Measurements from ENCODE around the gene LY6G6F.

Gene LY6G6F

DNA sequence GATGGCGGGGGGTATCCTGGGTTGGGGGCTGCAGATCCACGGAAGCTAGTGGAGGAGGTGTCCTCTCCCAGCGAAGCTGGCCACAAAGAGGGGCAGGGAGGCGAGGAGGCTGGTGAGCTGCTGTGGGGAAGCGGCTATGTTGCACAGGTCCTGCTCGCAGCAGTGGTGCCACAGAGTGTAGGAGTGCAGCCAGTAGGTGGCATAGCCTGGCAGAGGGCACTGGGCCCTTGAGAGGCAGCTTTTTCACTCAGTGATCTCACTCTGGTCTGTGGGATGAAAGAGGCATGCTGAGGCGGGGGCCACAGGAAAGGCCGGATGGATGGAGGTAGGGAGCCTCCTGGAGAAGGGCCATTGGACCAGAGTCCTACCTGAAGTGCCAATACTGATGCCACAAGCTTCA is 5.6 kb downstream of the LY6G6F start:
- no peaks in the 10 kb centered on the region for H3K9me3 ChIP-seq (ENCODE audit: insufficient read depth, low read length)
- H2AFZ ChIP-seq (ENCODE audit: low read depth, low read length, severe bottlenecking), result no peak overlapping the region
- H4K20me1 ChIP-seq (ENCODE audit: low read depth, low read length), result no peaks in the 10 kb centered on the region
- H3K27ac ChIP-seq (ENCODE audit: low read depth, low read length), result no peak overlapping the region
- H3K36me3 ChIP-seq (ENCODE audit: low read length), result no peaks in the 10 kb centered on the region
- H3K4me2 ChIP-seq (ENCODE audit: low read depth, low read length, poor library complexity, severe bottlenecking), result no peak overlapping the region
- no peak overlapping the region for H3K4me3 ChIP-seq (ENCODE audit: insufficient read depth, low read length, poor library complexity, severe bottlenecking)
- no peak overlapping the region for H3K9ac ChIP-seq (ENCODE audit: low read length)
- H3K79me2 ChIP-seq (ENCODE audit: insufficient read depth, low read length), result no peaks in the 10 kb centered on the region
- H3K27me3 ChIP-seq (ENCODE audit: low read length), result no peaks in the 10 kb centered on the region
- TF ChIP-seq, protein P1, sequence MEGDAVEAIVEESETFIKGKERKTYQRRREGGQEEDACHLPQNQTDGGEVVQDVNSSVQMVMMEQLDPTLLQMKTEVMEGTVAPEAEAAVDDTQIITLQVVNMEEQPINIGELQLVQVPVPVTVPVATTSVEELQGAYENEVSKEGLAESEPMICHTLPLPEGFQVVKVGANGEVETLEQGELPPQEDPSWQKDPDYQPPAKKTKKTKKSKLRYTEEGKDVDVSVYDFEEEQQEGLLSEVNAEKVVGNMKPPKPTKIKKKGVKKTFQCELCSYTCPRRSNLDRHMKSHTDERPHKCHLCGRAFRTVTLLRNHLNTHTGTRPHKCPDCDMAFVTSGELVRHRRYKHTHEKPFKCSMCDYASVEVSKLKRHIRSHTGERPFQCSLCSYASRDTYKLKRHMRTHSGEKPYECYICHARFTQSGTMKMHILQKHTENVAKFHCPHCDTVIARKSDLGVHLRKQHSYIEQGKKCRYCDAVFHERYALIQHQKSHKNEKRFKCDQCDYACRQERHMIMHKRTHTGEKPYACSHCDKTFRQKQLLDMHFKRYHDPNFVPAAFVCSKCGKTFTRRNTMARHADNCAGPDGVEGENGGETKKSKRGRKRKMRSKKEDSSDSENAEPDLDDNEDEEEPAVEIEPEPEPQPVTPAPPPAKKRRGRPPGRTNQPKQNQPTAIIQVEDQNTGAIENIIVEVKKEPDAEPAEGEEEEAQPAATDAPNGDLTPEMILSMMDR (IDR thresholded peaks at IDR 0.05; ENCODE audit: insufficient read depth, low read length, poor library complexity, severe bottlenecking), result peak; percentile 53
- TF ChIP-seq EZH2phosphoT487 (conservative IDR thresholded peaks at IDR 0.05; ENCODE audit: low read length), result no peak
- no peaks in the 10 kb centered on the region for H3K9me2 ChIP-seq (replicated peaks; ENCODE audit: insufficient read depth, low read length)
- H3F3A ChIP-seq (ENCODE audit: insufficient read depth), result no peaks in the 10 kb centered on the region

DNA sequence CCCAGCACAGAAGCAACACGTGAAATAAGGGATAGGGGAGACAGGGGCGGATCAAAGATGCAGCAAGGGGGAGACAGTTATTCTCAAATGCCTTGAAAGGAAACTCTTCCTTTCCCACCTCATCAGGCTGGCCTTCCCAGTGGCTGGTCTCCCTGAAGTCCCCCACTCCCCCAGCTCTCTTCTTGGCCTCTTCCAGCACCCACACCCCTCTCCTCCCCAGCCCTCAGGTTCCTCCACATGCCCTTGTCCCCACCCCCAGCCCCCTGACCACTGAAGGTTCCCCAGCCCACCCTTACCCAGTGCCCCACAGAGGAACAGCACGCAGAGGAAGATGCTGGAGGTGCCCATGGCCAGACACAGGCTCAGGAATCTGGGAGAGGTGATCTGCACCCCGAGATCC is 6.8 kb downstream of the LY6G6F start:
- Histone ChIP-seq H3K27ac (ENCODE audit: low read depth, low read length) (no peak overlapping the region), H3K9me2 (replicated peaks; ENCODE audit: insufficient read depth, low read length) (no peaks in the 10 kb centered on the region), H3K36me3 (ENCODE audit: low read length) (no peaks in the 10 kb centered on the region), H3K4me2 (ENCODE audit: low read depth, low read length, poor library complexity, severe bottlenecking) (no peak overlapping the region), H3K79me2 (ENCODE audit: insufficient read depth, low read length) (no peaks in the 10 kb centered on the region), H3F3A (ENCODE audit: insufficient read depth) (no peaks in the 10 kb centered on the region), H3K4me3 (ENCODE audit: insufficient read depth, low read length, poor library complexity, severe bottlenecking) (no peak overlapping the region), H3K27me3 (ENCODE audit: low read length) (no peaks in the 10 kb centered on the region), H3K9ac (ENCODE audit: low read length) (no peak overlapping the region), H3K9me3 (ENCODE audit: insufficient read depth, low read length) (no peaks in the 10 kb centered on the region), H2AFZ (ENCODE audit: low read depth, low read length, severe bottlenecking) (no peak overlapping the region), H4K20me1 (ENCODE audit: low read depth, low read length) (no peaks in the 10 kb centered on the region)
- TF ChIP-seq, protein P1 (IDR thresholded peaks at IDR 0.05; ENCODE audit: insufficient read depth, low read length, poor library complexity, severe bottlenecking), result no peak
- no peak for TF ChIP-seq EZH2phosphoT487 (conservative IDR thresholded peaks at IDR 0.05; ENCODE audit: low read length)

DNA sequence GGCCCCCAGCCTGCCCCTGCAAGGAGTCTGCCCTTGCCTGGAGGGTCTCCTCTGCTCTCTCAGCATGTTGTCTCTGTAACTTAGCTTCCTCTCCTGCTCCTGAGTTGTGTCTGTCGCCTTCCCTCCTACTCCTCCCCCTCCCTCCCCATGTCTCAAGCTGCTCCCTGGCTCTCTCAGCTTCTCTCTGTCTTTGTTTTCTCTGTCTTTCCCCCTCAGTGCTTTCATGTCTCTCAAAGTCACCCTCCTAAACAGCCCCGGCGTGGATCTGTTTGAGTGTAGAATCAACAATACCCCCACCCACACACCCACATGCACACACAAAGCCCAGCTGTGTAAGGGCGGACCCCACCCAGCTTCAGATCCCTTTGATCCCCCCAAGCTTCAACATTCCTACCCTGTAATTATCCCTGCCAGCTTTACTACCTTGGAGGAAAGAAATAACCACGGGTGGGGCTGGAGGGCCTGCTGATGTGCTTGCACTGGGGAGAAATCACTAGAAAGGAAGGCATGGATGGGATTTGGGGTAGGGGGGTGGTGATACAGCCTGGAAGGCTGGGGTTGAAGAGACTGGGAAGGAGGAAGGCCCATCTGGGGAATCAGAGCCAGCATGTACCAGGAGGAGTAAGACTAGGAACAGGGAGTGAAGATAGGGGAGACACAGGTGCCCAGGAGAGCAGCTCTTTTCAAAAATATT is 7.5 kb downstream of the LY6G6F start:
- Histone ChIP-seq H3K9ac (ENCODE audit: low read length) (no peak overlapping the region), H3K9me3 (ENCODE audit: insufficient read depth, low read length) (no peaks in the 10 kb centered on the region), H2AFZ (ENCODE audit: low read depth, low read length, severe bottlenecking) (no peak overlapping the region), H3K27ac (ENCODE audit: low read depth, low read length) (no peak overlapping the region), H3K79me2 (ENCODE audit: insufficient read depth, low read length) (no peaks in the 10 kb centered on the region), H3K4me3 (ENCODE audit: insufficient read depth, low read length, poor library complexity, severe bottlenecking) (no peak overlapping the region), H3K9me2 (replicated peaks; ENCODE audit: insufficient read depth, low read length) (no peaks in the 10 kb centered on the region), H3K27me3 (ENCODE audit: low read length) (no peaks in the 10 kb centered on the region), H3K36me3 (ENCODE audit: low read length) (no peaks in the 10 kb centered on the region), H3K4me2 (ENCODE audit: low read depth, low read length, poor library complexity, severe bottlenecking) (no peak overlapping the region), H3F3A (ENCODE audit: insufficient read depth) (no peaks in the 10 kb centered on the region), H4K20me1 (ENCODE audit: low read depth, low read length) (no peaks in the 10 kb centered on the region)
- TF ChIP-seq, protein P1 (IDR thresholded peaks at IDR 0.05; ENCODE audit: insufficient read depth, low read length, poor library complexity, severe bottlenecking), result no peak
- no peak for TF ChIP-seq EZH2phosphoT487 (conservative IDR thresholded peaks at IDR 0.05; ENCODE audit: low read length)
